Ovary (tissue), 9 donors: ENCODE measurements around the gene SIRT2. TPM values are rescaled to one million over a fixed set of nuclear protein-coding genes. Genes with fewer than 3 reads are reported as not detected.

Source experiments
- DNase-seq, 5 donors: peaks; one replicate each; pipeline ENCODE4 v3.0.0-alpha.2; 2019 to 2020
- H3K27ac ChIP-seq, 2 donors: fragments of 200-600 bp; one replicate each; pipeline versions ENCODE4 v1.5.1 to v1.8.0; 2019 to 2022
- H3K27me3 ChIP-seq: fragments of 200-600 bp; one replicate; pipeline ENCODE4 v1.8.0; 2022
- H3K36me3 ChIP-seq: fragments of 200-600 bp; sonication (generic); one replicate; pipeline ENCODE4 v1.5.1; 2019
- H3K4me1 ChIP-seq: one replicate; pipeline ENCODE4 v1.8.1; 2013; ENCODE audit warnings: mild to moderate bottlenecking, moderate library complexity; ENCODE audit not compliant: insufficient read depth
- H3K4me3 ChIP-seq: fragments of 200-600 bp; sonication (generic); one replicate; pipeline ENCODE4 v1.5.1; 2017
- H3K9me3 ChIP-seq, 2 donors: fragments of 200-600 bp in 1 of 2; sonication (generic) in 1 of 2; one replicate each; pipeline versions ENCODE4 v1.5.1 to v1.8.1; 2013 to 2019; ENCODE audit warnings: mild to moderate bottlenecking in 1 of 2, moderate library complexity in 1 of 2
- EP300 ChIP-seq: sonication (generic); formaldehyde crosslinking; IDR thresholded peaks from one replicate; pipeline ENCODE4 v1.6.1; 2017; ENCODE audit warnings: antibody characterized with exemption
- POLR2A ChIP-seq: fragments of 450-650 bp; IDR thresholded peaks from one replicate; pipeline ENCODE4 v1.6.1; 2017; ENCODE audit warnings: antibody characterized with exemption, mild to moderate bottlenecking, moderate library complexity
- WGBS, 3 donors: extraction: QIAGEN DNeasy Blood & Tissue Kit in 1 of 3; methylation state at CpG; one replicate each; pipeline versions ENCODE4 v1.1.5 to v1.1.7; 2013 to 2017; 5-methylcytosine and 5-hydroxymethylcytosine counted together
- intact Hi-C, 4 donors: fragments of 100-400 bp; cut with DNase I; formaldehyde crosslinking; loops; one replicate each; pipeline versions ENCODE4 v1.11.0 to v1.15.1; 2022 to 2023
- polyA plus RNA-seq, 2 donors: library from polyadenylated mRNA; stranded (reverse); fragments of 200-250 nt in 1 of 2; fragments of 350-450 nt in 1 of 2; fragmentation: Illumina TruSeq in 1 of 2; extraction: RNeasy Lipid Tissue Mini Kit (QIAGEN cat#74804) in 1 of 2; gene quantifications; one replicate each; pipeline ENCODE4 v1.2.3, GENCODE V29; 2013 to 2014
- total RNA-seq, 7 donors: library from RNA; depleted of rRNA in 2 of 7; stranded (reverse); fragments of >200 nt in 2 of 7; fragmentation: NEBNext Ultra II Directional in 3 of 7; extraction: Animal tissue kit (Norgen Biotek cat#: 25700) in 3 of 7; gene quantifications; one replicate each; pipeline versions ENCODE4 v1.1.0 to v1.2.4, GENCODE V29; 2016 to 2023
- TF ChIP-seq, protein P1 (sequence below), 3 donors: fragments of 450-650 bp in 2 of 3; fragments of 200-600 bp in 1 of 3; IDR thresholded peaks; one replicate each; pipeline versions ENCODE4 v1.5.1 to v1.8.0; 2016 to 2022; ENCODE audit warnings: antibody characterized with exemption in 3 of 3, mild to moderate bottlenecking in 1 of 3
- donor health status: DM: no; HTN: no; CAD: no; lungs with moderate emphysema.
- donor health status: DM: no; HTN: no; CAD: no.
- donor health status: Bipolar disorder and iron deficiency.
- donor health status: DM: yes; HTN: yes; CAD: no.
- donor health status: DM: no; HTN: no; CAD: no.
- donor health status: DM: yes; HTN: yes; CAD: no.

Gene SIRT2
- total and polyA plus RNA-seq, 9 donors, result 46.1 to 64.9 (median 55.7) TPM

GRCh38 chr19:38908911-38909310, 9.5 kb upstream of the SIRT2 start:
- no peaks in the 10 kb centered on the region for H3K9me3 ChIP-seq
- no peaks in the 10 kb centered on the region for H3K27me3 ChIP-seq
- H3K4me1 ChIP-seq, result no peaks in the 10 kb centered on the region
- H3K36me3 ChIP-seq, result no peaks in the 10 kb centered on the region
- TF ChIP-seq EP300, result no peak
- TF ChIP-seq POLR2A, result no peak
- TF ChIP-seq, protein P1, sequence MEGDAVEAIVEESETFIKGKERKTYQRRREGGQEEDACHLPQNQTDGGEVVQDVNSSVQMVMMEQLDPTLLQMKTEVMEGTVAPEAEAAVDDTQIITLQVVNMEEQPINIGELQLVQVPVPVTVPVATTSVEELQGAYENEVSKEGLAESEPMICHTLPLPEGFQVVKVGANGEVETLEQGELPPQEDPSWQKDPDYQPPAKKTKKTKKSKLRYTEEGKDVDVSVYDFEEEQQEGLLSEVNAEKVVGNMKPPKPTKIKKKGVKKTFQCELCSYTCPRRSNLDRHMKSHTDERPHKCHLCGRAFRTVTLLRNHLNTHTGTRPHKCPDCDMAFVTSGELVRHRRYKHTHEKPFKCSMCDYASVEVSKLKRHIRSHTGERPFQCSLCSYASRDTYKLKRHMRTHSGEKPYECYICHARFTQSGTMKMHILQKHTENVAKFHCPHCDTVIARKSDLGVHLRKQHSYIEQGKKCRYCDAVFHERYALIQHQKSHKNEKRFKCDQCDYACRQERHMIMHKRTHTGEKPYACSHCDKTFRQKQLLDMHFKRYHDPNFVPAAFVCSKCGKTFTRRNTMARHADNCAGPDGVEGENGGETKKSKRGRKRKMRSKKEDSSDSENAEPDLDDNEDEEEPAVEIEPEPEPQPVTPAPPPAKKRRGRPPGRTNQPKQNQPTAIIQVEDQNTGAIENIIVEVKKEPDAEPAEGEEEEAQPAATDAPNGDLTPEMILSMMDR (IDR thresholded peaks at IDR 0.05), result no peak
- intact Hi-C loops, result no loop called here
- no peak overlapping the region for H3K4me3 ChIP-seq
- WGBS, 3 donors, result 74 to 76% (median 75%) methylated on average over 10 of the region's 10 CpGs
- no peak overlapping the region for H3K27ac ChIP-seq
- no peak for DNase-seq

- no peaks in the 10 kb centered on the region for H3K4me1 ChIP-seq
- TF ChIP-seq, protein P1 (IDR thresholded peaks at IDR 0.05), result no peak
- no peak for TF ChIP-seq EP300
- no peak for TF ChIP-seq POLR2A
- no peaks in the 10 kb centered on the region for H3K36me3 ChIP-seq
- H3K4me3 ChIP-seq, result no peak overlapping the region
- intact Hi-C loops, result no loop called here
- no peaks in the 10 kb centered on the region for H3K27me3 ChIP-seq
- no peak for DNase-seq
- H3K27ac ChIP-seq, result no peak overlapping the region
- H3K9me3 ChIP-seq, result no peaks in the 10 kb centered on the region
- whole genome bisulfite sequencing, 3 donors, result 89 to 94% (median 93%) methylated on average over 12 of the region's 12 CpGs
Observed at GRCh38 chr19:38907670-38908069, 8.3 kb upstream of the SIRT2 start.

GRCh38 chr19:38907227-38907626, 7.8 kb upstream of the SIRT2 start:
- TF ChIP-seq, protein P1 (IDR thresholded peaks at IDR 0.05), result no peak
- no peak for TF ChIP-seq POLR2A
- no peak for TF ChIP-seq EP300
- DNase-seq, result no peak
- no peaks in the 10 kb centered on the region for H3K9me3 ChIP-seq
- 87 to 90% (median 89%) methylated on average over 26 to 29 of the region's 29 CpGs for WGBS, 3 donors
- H3K27me3 ChIP-seq, result no peaks in the 10 kb centered on the region
- intact Hi-C loops, result no loop called here
- H3K4me3 ChIP-seq, result no peak overlapping the region
- no peaks in the 10 kb centered on the region for H3K4me1 ChIP-seq
- H3K36me3 ChIP-seq, result no peaks in the 10 kb centered on the region
- H3K27ac ChIP-seq, result no peak overlapping the region

DNA sequence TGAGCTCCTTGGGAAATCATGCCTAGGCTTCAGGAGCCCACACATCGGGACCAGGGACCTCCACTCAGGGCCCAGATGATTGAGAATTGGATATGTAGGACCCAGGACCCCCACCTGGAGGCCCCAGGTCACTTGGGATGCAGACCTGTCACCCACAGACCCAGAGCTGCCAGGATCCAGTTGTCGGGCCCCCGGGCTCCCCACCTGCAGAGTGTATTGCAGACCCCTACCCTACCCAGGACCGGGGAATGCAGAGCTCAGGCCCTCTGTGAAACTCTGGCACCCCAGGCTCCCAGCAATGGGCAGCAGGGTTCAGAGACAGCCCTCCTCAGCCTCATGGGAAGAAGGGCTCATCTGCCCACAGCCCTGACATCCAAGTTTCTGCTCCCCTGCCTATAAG, 6.2 kb upstream of the SIRT2 start:
- Histone ChIP-seq H3K27ac (no peak overlapping the region), H3K9me3 (no peaks in the 10 kb centered on the region), H3K27me3 (no peaks in the 10 kb centered on the region), H3K4me1 (no peaks in the 10 kb centered on the region), H3K4me3 (no peak overlapping the region), H3K36me3 (no peaks in the 10 kb centered on the region)
- DNase-seq, result no peak
- WGBS, 3 donors, result 90 to 98% (median 93%) methylated on average over 4 of the region's 4 CpGs
- intact Hi-C loops, result no loop called here
- TF ChIP-seq, protein P1 (IDR thresholded peaks at IDR 0.05), result no peak
- TF ChIP-seq POLR2A (no peak), EP300 (no peak)
